Measurements from ENCODE around the gene CXXC5.

- no peak for TF ChIP-seq CTCF (IDR thresholded peaks at IDR 0.05)
- no peak for TF ChIP-seq POLR2A (IDR thresholded peaks at IDR 0.05)
Measured at GRCh38 chr5:139664727-139665351, 16.7 kb downstream of the CXXC5 start.
